Vagina (tissue), 2 donors: ENCODE results near the gene EXOC2.

Experiments used
- CTCF ChIP-seq, 3 experiments: fragments of 450-650 bp in 2 of 3; fragments of 200-600 bp in 1 of 3; sonication (generic) in 1 of 3; IDR thresholded peaks; one replicate each; pipeline ENCODE4 v1.5.1; 2017 to 2019; ENCODE audit warnings: antibody characterized with exemption in 3 of 3, mild to moderate bottlenecking in 2 of 3, moderate library complexity in 2 of 3
- POLR2A ChIP-seq, 2 donors: fragments of 450-650 bp; IDR thresholded peaks; one replicate each; pipeline ENCODE4 v1.6.1; 2017; ENCODE audit warnings: antibody characterized with exemption in 2 of 2, mild to moderate bottlenecking in 2 of 2, moderate library complexity in 2 of 2

- no peak for TF ChIP-seq CTCF (IDR thresholded peaks at IDR 0.05)
- TF ChIP-seq POLR2A (IDR thresholded peaks at IDR 0.05), result no peak
These were observed 106.4 kb downstream of the EXOC2 start for GRCh38 chr6:586553-586952.
